Stimulated activated CD4-positive, alpha-beta T cell treated with anti-CD3 and anti-CD28 coated beads, TNF-alpha, amount 100 ng/mL, for 1 hour (primary cell): Measurements from ENCODE around the gene RBPMS2.

ENCODE experiments used
- DNase-seq, 3 donors: peaks; one replicate each; pipeline ENCODE4 v3.0.0-alpha.2; 2020; ENCODE audit warnings: low read depth in 3 of 3, low spot score in 1 of 3

The RBPMS2 gene

GRCh38 chr15:64695561-64695992 lies 79.8 kb downstream of the RBPMS2 start:
- no peak for DNase-seq

GRCh38 chr15:64694816-64695215 lies 80.6 kb downstream of the RBPMS2 start:
- DNase-seq = no peak

GRCh38 chr15:64693134-64693533 lies 82.3 kb downstream of the RBPMS2 start:
- DNase-seq = no peak

DNA sequence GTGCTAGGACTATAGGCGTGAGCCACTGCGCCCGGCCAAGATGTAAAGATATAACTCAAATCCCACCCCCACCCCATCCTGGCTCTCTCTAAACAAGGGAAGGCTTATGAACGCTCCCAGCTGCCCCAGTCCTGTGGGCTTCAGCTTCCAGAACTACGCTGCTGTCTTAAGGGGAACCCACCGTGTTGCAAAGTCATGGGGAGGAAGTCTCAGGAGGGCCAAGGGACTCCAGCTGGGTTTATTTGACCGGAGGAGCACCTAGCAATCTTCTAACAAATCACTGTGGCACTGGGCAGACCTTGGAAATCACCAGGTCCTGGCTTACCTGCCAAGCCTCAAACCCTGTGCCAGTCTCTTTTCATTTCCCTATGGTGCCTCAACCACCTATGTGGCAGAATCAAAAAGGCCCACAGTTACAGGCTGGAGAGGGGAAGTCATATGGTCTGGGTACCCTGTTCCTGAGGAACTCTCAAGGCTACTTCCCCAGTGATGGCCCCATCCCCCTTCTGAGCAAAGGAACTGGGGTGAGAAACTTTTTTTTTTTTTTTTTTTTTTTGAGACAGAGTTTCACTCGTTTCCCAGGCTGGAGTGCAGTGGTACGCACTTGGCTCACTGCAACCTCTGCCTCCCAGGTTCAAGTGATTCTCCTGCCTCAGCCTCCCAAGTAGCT lies 83.4 kb downstream of the RBPMS2 start:
- no peak for DNase-seq

- DNase-seq = no peak
These were observed 84.7 kb downstream of the RBPMS2 start for GRCh38 chr15:64690578-64691296.

DNA sequence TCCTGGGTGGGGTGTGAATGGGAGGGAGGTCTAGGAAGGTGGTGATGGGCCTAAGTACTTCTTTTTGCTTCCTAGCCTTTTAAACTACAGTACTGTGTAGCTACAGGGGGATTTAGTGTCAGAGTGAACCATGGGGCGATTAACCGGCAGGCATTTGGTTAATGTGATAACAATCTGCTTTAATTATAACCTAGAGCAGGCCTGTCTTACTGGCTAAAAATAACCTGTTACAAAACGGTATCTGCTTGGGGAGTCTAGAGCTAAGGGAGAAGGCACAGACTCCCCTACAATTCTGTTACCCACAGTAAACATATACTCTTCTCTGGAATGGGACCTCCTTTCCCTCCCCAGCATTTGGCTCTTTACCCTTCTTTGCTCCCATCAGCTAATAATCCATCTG lies 85.4 kb downstream of the RBPMS2 start:
- DNase-seq = no peak
